A549 treated with AZD9567 at 1 μM for 4 hours (cell line): Measurements from ENCODE around the gene NODAL. TPM values are rescaled to one million over a fixed set of nuclear protein-coding genes. Genes with fewer than 3 reads are reported as not detected.

Experiments
- total RNA-seq: library from RNA; stranded (reverse); fragments of 200-300 nt; extraction: Qiagen RNA extraction; gene quantifications from 5 replicates; pipeline ENCODE4 v1.2.3, GENCODE V29; 2022; ENCODE audit not compliant: insufficient read depth

The NODAL gene
- not detected in 5 replicates for total RNA-seq

DNA sequence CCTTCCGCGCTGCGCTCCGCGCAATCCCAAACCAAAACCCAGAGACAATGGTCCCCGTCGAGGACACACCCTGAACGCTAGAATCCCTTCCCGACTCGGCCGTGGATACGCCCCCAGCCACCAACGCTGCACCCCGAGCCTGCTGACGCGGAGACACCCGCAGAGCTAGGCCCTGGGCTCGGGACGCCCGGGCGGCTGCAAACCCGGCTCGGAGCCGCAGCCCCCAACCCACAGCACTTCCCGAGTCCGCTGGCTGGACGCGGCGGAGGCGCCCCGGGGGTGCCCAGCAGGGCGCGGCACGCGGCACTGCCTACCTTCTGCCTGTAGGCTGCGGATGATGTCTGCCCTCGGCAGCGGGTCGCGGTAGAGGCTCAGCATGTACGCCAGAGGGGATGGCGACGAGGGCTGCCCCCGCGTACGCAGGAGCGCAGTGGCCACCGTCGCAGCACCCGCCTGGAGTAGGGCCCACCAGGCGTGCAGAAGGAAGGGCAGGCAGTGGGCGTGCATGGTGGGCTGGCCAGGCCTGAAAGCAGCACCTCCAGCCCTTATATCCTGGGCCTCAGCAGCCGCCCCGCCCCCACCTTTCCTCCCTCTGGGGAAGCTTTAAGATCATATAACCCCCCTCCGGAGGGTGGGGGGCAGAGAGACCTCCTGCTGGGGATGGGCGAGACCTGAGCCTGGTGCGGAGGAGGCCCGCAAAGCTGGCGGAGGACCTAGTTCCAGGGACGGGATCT, at the start of gene NODAL:
NODAL (minus strand) TSS at position 521 of the 734 bp plus-strand sequence; CDS start at position 507, 14 bp downstream.

DNA sequence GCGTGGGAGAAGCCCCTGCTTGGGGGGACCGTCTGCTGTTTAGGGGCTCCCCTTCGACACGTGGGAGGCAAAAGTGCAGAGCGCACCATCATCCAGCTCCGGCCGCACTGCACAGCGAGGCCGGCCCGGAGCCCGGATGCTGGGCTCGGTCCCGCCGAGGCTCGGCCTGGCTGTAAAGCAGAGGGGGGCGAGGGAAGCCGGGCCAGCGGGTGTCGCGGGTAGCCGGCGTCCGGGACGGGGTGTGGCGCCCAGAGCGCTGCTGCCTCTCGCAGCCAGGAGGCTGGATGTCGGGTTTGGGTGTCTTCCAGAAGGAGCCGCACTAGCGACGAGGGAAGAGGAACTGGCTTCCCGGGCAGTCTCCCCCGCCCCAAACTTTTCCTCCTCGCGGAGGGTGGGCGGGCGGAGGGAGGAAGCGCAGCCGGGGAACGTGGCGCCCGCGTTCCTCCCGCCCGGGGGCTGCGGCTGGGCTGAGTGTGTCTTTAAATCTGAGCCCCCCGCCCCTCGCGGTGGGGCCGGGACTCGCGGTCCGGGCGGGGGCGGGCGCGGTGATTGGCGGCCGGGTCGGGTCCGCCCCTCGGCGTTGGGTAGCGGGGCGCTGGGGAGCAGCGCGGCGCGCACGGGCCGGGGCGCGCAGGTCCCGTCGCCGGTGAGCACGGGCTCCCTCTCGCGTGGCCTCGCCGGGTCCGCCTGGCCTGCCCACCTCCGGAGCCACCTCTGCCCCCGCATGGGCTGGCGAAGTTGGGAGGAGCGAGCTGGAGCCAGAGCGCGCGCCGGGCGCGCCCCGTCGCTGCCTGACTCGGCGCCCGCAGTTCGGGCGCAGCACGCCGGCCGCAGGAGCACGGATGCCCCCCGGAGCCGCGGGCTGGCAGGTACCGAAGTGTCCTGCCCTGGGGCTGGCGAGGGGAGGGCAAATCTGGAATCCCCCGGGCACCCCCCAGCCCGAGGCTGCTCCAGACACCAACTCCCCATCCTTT, 37.0 kb upstream of the NODAL start, which contains the start of gene PALD1:
PALD1 (plus strand) TSS at position 577 of the 974 bp plus-strand sequence. CDS start 47,185 bp downstream, outside the sequence.

DNA sequence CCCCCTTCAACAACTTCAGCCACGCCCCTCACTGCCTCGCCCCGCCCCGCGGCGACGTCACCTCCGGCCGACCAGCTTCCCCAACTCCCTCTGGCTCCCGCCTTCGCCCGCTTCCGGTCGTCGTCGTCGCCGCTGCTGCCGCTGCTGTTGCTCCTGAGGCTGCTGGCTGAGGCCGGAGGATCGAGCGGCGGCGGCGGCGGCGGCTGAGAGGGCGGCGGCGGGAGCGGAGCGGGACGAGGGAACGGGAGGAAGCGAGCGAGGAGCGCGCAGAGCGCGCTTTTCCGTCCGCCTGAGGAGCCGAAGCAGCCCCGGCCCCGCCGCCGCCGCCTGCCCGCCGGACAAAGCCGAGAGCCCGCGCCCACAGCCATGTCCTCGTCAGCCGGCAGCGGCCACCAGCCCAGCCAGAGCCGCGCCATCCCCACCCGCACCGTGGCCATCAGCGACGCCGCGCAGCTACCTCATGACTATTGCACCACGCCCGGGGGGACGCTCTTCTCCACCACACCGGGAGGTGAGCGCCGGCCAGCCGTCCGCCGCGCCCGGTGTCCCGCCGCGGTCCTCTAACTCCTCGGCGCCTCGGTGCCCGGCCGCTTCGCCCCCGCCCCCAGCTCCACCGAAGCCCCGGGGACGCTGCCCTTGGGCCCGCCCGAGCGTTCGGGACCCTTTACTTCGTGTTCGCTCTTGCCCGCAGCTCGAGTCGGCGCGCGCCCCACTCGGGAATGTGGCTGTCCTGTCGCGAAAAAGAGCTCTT, 37.3 kb downstream of the NODAL start, which contains the start of gene EIF4EBP2:
EIF4EBP2 (plus strand) TSS at position 110 of the 751 bp plus-strand sequence; CDS start at position 367, 257 bp downstream.

Other genes with a start within 250 kb of the NODAL start
- 207 to 227 TPM (median 222 TPM) in 5 replicates for gene PPA1, start 208.3 kb downstream of the NODAL start, total RNA-seq
- gene NPFFR1, start 157.7 kb downstream of the NODAL start, total RNA-seq = 0.01 TPM in 1 of 5 replicates, not detected in the others
- gene LRRC20, start 59.1 kb downstream of the NODAL start, total RNA-seq = 16.4 to 21.9 TPM (median 19.8 TPM) in 5 replicates
- gene EIF4EBP2, start 37.5 kb downstream of the NODAL start, total RNA-seq = 14.9 to 22.4 TPM (median 15.9 TPM) in 5 replicates
- 4.9 to 8.1 TPM (median 7.4 TPM) in 5 replicates for gene PALD1, start 37.1 kb upstream of the NODAL start, total RNA-seq
- gene PRF1, start 161.1 kb upstream of the NODAL start, total RNA-seq = not detected in 5 replicates
- gene ADAMTS14, start 230.8 kb upstream of the NODAL start, total RNA-seq = 0.12 to 0.13 TPM (median 0.13 TPM) in 4 of 5 replicates, not detected in the other